ENCODE measurements around the gene NXPH1.

DNA sequence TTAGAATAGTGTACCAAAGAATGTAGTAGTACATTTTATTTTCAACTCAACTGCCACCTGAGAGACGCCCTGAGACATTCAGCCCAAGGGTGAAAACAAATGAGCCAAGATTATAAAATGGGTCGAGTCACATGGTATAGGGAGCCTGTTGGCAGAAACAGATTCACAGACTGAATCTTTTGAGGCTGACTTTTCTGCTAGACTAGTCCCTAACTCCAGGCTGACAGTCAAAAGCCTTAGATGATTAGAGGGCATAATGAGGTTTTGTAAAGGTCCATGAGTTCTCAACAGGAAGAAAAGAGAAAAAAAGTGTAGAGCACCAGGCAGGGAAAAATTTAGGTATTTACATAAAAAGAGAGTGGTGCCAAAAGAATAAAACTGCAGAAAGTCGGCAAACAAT is 128.0 kb downstream of the NXPH1 start:
- TF ChIP-seq, protein P1, sequence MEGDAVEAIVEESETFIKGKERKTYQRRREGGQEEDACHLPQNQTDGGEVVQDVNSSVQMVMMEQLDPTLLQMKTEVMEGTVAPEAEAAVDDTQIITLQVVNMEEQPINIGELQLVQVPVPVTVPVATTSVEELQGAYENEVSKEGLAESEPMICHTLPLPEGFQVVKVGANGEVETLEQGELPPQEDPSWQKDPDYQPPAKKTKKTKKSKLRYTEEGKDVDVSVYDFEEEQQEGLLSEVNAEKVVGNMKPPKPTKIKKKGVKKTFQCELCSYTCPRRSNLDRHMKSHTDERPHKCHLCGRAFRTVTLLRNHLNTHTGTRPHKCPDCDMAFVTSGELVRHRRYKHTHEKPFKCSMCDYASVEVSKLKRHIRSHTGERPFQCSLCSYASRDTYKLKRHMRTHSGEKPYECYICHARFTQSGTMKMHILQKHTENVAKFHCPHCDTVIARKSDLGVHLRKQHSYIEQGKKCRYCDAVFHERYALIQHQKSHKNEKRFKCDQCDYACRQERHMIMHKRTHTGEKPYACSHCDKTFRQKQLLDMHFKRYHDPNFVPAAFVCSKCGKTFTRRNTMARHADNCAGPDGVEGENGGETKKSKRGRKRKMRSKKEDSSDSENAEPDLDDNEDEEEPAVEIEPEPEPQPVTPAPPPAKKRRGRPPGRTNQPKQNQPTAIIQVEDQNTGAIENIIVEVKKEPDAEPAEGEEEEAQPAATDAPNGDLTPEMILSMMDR (IDR thresholded peaks at IDR 0.05; ENCODE audit: poor library complexity, severe bottlenecking), result no peak
- no peak for TF ChIP-seq TAF1 (IDR thresholded peaks at IDR 0.05; ENCODE audit: low read depth)

Measured in neural cell (in vitro differentiated cells).